IPS-NIHi7 (cell line): ENCODE results near the gene HCN2.
"Not testable (repeated sequence)": the region's sequence is repeated elsewhere in the genome, so short reads cannot be mapped to it uniquely, and the experiment has no call there.

Experiments
- DNase-seq: peaks from one replicate; pipeline ENCODE4 v3.0.0; 2012; ENCODE audit warnings: mixed read lengths; ENCODE audit errors: extremely low spot score

HCN2 gene

GRCh38 chr19:585146-585545 is 4.5 kb upstream of the HCN2 start:
- not testable (repeated sequence) for DNase-seq

GRCh38 chr19:585551-586110 is 4.0 kb upstream of the HCN2 start:
- no peak for DNase-seq

GRCh38 chr19:588093-588740 is 1.5 kb upstream of the HCN2 start:
- DNase-seq, result peak; percentile 85

DNA sequence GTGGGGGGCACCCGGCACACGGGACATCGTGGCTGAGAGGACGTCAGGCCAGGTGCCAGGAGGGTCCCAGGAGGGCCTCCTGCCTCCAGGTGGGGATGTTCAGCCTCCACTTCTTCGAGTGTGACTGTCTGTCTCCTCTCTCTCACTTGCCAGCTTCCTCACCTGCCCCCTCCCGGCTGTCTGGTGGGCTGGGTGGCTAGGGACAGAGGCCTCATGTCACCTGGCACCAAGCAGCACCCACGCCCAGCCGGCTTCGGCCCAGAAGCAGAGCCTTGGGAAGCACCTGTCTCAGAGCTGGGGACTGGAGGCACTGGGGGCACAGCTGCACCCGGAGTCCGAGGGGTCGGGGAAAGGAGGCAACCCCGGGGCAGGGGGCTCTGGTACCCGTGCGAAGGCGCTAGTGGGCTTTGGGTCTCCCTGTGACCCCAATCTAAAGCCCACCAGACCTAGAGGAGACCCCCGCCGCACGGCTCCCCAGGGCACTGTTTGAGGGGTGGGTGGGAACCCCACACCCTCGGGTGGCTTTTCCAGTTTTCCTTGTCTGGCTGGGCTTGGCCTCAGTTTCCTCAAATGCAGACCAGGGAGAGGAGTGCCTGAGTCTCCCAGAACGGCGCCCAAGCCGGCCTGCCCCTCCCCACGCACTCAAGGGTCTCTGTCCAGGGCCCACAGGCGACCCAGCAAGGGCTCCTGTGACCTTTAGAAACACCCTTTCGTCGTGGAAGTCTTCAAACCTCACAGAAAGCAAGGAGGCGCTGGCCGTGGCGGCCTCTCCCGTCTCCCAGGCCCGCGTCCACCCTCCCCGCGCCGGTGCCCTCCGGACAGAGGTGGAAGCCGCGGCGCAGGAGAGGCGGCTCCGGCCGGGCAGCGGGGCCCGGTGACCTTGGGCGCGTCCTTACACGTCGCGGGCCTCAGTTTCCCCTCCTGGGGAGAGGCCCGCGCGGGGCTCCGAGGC is 664 bp upstream of the HCN2 start:
- no peak for DNase-seq

DNA sequence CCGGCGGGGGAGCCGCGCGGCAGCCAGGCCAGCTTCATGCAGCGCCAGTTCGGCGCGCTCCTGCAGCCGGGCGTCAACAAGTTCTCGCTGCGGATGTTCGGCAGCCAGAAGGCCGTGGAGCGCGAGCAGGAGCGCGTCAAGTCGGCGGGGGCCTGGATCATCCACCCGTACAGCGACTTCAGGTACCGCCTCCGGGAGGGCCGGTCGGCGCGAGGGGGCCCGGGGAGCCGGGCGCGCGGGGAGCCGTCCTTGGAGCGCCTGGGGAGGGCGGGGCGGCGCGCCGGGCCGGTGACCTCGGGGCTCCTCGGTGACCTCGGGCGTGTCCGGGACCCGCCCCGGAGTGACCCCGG is 690 bp downstream of the HCN2 start:
- DNase-seq, result no peak

- no peak for DNase-seq
These were observed 1.0 kb downstream of the HCN2 start for GRCh38 chr19:590750-591098.

DNA sequence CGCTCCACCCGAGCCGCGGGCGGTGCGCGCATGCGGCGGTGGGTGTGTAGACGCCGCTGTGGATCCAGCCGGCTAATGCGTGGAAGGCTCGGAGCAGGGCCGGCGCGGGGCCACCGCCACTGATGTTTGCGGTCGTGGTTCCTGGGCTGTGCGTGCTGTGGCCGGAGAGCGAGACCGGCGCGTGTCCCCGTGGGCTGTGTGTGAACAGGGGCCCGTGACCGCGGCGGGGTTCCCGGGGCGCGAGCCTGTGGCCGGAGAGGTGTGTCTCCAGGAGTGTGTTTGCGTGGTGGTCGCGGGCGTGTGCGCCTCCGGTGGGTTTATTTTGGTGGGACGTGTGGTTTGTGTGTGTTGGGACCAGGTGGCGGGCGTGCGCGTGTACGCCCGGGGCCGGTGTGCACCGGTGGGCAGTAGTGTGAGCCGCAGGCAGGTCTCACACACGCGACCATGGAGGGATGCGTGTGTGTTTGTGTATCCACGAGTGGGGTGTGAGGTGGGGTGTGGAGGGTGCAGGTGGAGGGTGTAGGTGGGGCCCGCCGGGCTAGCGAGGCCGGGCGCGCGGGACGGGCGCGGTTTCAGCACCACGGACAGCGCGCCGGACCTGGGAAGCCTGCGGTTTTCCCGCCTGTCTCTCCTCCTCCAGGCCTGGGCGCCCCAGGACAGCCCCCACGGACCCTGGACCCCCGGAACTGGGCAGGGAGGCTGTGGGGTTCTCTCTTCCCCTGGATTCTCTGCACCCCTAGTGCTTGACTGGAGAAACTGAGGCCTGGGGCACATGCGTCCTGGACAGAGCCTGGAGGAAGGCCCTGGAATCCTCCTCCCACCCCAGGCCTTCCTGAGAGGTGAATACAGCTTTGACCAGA is 1.6 kb downstream of the HCN2 start:
- peak; percentile 75 for DNase-seq

DNA sequence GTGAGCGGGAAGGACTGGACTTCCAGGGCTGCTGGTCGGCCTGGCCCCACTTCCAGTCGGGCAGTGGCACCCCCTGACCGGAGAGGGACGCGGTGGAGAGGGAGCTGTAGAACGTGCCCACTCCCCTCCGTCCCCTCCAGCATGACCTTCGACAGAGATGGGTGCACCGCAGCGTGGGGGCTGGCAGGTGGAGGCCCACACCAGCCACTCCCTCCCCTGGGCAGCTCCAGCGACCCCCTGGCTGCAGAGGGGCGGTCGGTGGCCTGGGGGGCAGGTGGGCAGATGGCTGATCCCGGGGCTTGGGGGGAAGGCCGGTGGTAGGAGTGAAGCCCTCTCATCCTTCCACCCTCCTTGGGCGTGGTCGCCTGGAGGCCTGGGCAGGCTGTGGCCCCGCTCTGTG is 2.4 kb downstream of the HCN2 start:
- DNase-seq, result no peak

- no peak for DNase-seq
These were observed 3.4 kb downstream of the HCN2 start for GRCh38 chr19:593055-593454.

DNA sequence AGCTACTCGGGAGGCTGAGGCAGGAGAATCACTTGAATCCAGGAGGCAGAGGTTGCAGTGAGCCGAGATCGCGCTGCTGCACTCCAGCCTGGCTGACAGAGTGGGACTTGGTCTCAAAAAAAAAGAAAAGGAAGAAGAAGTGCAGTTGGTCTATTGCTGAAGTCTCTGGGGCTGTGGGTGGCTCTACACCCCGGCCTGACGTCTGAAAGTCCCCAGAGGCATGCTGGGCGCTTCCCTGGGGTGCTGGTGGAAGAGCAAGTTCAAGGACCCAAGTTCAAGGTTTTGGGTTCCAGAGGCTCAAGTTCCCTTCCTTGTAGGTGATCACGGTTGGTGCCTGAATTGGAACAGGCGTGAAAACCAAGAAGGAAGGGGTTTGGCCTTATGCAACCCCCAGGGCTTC is 3.8 kb downstream of the HCN2 start:
- no peak for DNase-seq

GRCh38 chr19:594265-594870 is 4.7 kb downstream of the HCN2 start:
- no peak for DNase-seq

DNA sequence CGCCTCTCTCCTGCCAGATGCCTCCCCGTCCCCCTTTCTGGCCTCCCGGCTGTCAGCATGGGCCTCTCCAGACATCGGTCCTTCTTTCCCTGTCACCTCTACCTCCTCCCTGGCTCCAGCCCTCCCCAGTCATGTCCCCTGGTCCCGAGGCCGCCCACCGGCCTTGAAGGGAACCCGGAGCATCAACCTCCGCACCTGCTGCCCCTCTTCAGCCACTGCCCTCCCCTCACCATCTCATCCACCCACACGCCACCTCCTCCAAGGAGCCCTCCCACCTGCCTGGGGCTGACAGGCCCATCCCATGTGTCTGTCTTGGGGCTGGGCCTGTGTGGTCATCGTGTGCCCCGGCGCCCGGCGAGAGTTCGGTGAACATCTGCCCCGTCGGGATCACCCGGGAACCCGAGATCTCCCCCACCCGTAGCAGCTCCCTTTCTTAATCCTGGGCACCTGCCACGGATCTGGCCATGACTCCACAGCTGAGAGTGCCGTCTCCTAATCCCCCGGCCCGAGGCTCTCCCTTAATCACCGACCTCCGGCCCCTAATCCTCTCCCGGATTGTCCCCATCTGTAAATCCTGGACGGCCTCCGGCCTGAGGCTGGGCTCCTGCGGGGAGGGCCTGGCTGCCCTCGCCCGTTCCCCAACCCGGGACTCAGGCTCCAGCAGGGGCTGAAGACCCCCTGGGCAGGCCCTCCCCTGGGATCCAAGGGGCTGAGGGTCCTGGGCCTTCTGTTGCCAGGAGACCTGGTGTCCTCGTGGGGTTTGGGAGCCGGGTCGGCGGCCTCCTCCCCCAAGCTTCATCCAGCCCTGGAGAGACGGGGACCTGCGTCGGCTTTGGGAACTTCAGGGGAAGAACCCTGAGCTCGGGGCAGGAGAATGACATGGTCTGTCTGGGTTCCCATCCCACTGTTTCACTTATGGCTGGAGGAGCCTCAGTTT is 5.9 kb downstream of the HCN2 start:
- no peak for DNase-seq

DNA sequence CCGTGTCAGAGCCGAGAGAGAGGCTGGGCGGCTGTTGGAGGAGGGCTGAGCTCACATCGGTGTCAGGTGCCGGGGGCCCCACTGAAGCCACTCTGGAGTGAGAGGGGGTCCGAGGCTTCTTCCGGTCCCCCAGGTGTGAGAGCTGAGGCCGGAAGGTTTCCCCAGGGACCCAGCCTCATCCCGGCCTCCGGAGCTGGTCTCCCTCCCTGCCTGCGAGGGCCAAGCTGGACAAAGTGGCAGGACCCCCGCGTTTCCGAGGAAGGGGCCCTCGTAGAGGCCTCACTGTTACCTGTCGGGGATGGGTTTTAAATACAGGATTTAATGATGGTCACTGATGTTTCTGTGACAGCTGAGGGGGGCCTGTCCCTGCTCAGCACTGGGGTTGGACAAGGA is 6.6 kb downstream of the HCN2 start:
- DNase-seq, result no peak

DNA sequence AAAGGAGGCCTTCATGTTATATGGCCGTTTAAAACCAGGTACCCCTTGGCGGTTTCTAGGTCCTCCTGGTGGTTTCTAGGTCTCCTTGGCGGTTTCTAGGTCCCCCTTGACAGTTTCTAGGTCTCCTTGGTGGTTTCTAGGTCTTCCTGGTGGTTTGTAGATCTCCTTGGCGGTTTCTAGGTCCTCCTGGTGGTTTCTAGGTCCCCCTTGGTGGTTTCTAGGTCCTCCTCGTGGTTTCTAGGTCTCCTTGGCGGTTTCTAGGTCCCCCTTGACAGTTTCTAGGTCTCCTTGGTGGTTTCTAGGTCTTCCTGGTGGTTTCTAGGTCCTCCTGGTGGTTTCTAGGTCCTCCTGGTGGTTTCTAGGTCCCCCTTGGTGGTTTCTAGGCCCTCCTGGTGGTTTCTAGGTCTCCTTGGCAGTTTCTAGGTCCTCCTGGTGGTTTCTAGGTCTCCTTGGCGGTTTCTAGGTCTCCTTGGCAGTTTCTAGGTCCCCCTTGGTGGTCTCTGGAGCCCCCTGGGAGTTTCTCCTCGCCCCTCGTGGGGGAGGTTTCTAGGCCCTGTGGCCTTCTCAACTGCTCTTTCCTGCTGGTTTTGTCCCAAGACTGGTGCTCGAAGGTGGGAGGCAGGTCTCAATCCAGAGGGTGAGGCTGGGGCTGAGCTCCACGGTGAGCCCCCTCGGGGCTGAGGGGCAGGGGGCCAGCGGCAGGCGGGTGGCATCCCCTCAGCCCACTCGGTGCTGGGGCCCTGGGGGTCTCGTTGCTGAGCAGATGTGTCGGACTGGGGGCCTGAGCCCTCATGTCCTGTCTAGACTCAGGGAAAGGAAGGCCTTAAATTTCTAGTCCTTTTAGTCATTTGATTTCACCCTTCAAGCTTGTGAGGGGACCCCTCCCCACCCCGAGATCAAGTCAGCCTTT is 8.0 kb downstream of the HCN2 start:
- DNase-seq, result no peak

GRCh38 chr19:601310-601709 is 11.6 kb downstream of the HCN2 start:
- DNase-seq, result no peak

DNA sequence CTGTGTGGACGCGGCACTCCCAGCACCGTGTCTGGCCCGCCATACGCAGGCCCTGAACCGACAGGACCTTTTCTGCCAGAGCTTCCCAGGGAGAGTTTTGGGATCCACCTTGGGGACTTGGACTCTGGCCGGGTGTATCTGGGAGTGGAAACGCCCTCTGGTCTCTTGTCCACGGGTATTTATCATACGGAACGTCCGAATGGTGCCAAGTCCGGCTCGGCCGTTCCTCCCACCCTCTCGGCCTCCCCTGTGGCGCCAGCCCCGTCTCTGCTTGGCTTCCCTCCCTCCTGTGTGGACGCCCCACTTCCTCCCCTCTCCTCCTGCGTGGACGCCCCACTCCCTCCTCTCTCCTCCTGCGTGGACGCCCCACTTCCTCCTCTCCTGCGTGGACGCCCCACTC is 12.1 kb downstream of the HCN2 start:
- DNase-seq, result no peak

DNA sequence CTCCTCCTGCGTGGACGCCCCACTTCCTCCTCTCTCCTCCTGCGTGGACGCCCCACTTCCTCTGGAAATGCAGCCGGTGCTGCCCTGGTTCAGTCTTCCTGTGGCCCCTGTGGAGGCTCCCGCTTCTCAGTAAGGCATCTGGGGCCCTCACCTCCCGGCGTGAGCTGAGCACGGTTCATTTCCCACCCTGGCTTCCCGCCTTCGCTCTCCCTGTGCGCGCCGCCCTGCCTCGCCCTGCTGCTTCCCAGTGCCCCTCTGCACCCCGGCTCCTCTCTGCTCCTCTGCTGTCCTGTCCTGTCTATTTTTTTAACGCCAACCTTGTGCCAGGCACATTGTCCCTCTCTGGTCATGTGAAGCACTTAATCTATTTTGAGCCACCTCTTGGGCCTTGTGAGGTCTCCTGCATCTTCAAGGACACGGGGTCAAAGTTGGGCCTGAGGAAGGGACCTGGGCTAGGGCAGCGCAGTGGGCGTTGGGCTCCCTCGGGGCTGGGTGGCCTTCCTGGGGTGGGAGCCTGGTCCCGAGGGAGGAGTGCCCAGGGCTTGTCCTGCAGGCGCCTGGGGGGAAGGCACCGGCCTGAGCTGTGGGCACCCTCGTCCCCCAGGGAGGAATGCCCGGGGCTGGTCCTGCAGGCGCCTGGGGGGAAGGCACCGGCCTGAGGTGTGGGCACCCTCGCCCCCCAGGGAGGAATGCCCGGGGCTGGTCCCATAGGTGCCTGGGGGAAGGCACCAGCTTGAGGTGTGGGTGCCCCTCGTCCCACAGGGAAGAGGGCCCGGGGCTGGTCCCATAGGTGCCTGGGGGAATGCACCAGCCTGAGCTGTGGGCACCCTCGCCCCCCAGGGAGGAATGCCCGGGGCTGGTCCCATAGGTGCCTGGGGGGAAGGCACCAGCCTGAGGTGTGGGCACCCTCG is 13.0 kb downstream of the HCN2 start:
- no peak for DNase-seq

DNA sequence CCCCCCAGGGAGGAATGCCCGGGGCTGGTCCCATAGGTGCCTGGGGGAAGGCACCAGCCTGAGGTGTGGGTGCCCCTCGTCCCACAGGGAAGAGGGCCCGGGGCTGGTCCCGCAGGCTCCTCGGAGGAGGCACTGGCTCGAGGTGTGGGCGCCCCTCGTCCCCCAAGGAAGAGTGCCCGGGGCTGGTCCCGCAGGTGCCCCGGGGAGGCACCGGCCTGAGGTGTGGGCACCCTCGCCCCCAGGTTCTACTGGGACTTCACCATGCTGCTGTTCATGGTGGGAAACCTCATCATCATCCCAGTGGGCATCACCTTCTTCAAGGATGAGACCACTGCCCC is 13.6 kb downstream of the HCN2 start:
- not testable (repeated sequence) for DNase-seq

- not testable (repeated sequence) for DNase-seq
These were observed 14.1 kb downstream of the HCN2 start for GRCh38 chr19:603779-604178.
